ENCODE measurements around the gene BAHCC1.

DNA sequence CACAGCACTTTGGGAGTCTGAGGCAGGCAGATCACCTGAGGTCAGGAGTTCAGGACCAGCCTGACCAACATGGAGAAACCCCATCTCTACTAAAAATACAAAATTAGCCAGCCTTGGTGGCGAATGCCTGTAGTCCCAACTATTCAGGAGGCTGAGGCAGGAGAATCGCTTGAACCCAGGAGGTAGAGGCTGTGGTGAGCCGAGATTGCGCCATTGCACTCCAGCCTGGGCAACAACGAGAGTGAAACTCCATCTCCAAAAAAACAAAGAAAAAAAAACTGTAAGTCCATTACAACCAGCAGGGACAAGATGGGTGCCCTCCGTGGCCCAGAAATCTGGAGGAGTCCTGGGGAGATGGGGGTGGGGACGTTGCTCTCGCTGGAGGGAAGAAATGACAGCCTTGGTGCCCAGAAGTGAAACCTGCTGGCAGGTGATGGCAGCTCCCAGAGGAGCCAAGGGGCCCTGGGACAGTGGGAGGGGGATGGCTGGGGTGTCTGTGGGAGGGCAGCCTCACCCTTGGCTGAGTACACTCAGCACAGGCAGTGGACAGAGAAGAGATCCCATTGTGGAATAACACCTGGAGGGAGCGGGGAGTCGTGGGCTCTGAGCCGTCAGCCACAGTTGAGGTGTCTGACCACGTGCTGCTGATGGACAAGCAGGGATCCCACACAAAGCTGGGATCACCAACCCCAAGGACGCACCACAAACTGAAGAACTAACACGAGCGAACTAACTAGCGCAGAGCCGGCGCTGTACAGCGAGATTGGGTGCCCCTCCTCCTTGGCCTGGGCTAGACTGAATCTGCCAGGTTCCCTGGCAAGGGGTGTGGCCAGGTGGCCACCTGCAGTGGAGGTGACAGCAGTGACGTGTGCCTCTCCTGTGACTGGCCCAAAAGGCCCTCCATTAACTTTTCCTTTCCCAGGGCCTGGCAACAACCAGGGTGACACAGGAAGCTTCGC is 46.9 kb upstream of the BAHCC1 start:
- TF ChIP-seq, protein P1, sequence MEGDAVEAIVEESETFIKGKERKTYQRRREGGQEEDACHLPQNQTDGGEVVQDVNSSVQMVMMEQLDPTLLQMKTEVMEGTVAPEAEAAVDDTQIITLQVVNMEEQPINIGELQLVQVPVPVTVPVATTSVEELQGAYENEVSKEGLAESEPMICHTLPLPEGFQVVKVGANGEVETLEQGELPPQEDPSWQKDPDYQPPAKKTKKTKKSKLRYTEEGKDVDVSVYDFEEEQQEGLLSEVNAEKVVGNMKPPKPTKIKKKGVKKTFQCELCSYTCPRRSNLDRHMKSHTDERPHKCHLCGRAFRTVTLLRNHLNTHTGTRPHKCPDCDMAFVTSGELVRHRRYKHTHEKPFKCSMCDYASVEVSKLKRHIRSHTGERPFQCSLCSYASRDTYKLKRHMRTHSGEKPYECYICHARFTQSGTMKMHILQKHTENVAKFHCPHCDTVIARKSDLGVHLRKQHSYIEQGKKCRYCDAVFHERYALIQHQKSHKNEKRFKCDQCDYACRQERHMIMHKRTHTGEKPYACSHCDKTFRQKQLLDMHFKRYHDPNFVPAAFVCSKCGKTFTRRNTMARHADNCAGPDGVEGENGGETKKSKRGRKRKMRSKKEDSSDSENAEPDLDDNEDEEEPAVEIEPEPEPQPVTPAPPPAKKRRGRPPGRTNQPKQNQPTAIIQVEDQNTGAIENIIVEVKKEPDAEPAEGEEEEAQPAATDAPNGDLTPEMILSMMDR (conservative IDR thresholded peaks at IDR 0.05; ENCODE audit: low read length): no peak
- no peak for TF ChIP-seq EZH2phosphoT487 (IDR thresholded peaks at IDR 0.05; ENCODE audit: borderline replicate concordance)
